Mesothelial cell of epicardium (in vitro differentiated cells): Measurements from ENCODE around the gene CASK. TPM values are rescaled to one million over a fixed set of nuclear protein-coding genes. Genes with fewer than 3 reads are reported as not detected.

Experiments used
- DNase-seq, 2 experiments: peaks; one replicate each; pipeline ENCODE4 v3.0.0; 2021; ENCODE audit warnings: low spot score in 2 of 2; ENCODE audit not compliant: unreplicated experiment in 2 of 2
- H3K27ac Mint-ChIP-seq: 2 replicates; pipeline ENCODE4 v1.8.0; 2021; ENCODE audit warnings: mixed read lengths
- H3K27me3 Mint-ChIP-seq: 2 replicates; pipeline ENCODE4 v1.8.0; 2021; ENCODE audit warnings: low read depth, mixed read lengths
- H3K36me3 Mint-ChIP-seq: 2 replicates; pipeline ENCODE4 v1.8.0; 2021; ENCODE audit warnings: mixed read lengths
- H3K4me1 Mint-ChIP-seq: 2 replicates; pipeline ENCODE4 v1.8.0; 2021; ENCODE audit warnings: mixed read lengths
- H3K4me3 Mint-ChIP-seq: 2 replicates; pipeline ENCODE4 v1.8.0; 2021; ENCODE audit warnings: mild to moderate bottlenecking, moderate library complexity, mixed read lengths
- H3K9me3 Mint-ChIP-seq: 2 replicates; pipeline ENCODE4 v1.8.0; 2021; ENCODE audit warnings: mixed read lengths
- total RNA-seq: library from RNA; stranded (reverse); gene quantifications from 3 replicates; pipeline ENCODE4 v1.2.1, GENCODE V29; 2021
- TF ChIP-seq, protein P1 (sequence below): fragments of 200-600 bp; sonication (generic); IDR thresholded peaks from one replicate; pipeline ENCODE4 v1.5.0; 2021; ENCODE audit warnings: antibody characterized with exemption; ENCODE audit not compliant: unreplicated experiment

CASK gene
- total RNA-seq, 1 donor from 2014 or later: 70.3 TPM

DNA sequence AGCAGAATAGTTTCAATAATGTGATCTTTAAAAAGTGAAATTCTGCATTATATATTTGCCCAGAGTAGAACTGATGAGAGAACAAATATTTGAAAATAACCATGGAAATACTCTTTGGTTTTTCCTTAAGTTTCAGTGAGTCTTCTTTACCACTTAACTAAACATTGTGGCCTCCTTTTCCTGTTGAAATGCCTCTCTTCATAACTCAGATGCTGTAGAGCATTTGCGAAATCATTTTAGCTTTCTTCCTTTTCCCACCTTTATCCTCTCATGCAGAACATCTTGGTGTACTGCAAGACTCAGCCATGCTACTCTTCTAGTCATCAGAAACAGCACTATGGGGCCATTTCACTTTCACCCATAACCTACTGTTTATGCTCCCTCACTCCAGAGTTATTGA, 48.2 kb downstream of the CASK start:
- Mint-ChIP-seq H3K36me3 (peaks cover 1% of the 10 kb centered on the region), H3K27ac (no peak overlapping the region), H3K9me3 (peaks cover 33% of the 10 kb centered on the region), H3K4me3 (no peak overlapping the region), H3K4me1 (no peaks in the 10 kb centered on the region), H3K27me3 (no peaks in the 10 kb centered on the region)
- no peak for DNase-seq
- TF ChIP-seq, protein P1, sequence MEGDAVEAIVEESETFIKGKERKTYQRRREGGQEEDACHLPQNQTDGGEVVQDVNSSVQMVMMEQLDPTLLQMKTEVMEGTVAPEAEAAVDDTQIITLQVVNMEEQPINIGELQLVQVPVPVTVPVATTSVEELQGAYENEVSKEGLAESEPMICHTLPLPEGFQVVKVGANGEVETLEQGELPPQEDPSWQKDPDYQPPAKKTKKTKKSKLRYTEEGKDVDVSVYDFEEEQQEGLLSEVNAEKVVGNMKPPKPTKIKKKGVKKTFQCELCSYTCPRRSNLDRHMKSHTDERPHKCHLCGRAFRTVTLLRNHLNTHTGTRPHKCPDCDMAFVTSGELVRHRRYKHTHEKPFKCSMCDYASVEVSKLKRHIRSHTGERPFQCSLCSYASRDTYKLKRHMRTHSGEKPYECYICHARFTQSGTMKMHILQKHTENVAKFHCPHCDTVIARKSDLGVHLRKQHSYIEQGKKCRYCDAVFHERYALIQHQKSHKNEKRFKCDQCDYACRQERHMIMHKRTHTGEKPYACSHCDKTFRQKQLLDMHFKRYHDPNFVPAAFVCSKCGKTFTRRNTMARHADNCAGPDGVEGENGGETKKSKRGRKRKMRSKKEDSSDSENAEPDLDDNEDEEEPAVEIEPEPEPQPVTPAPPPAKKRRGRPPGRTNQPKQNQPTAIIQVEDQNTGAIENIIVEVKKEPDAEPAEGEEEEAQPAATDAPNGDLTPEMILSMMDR: no peak

DNA sequence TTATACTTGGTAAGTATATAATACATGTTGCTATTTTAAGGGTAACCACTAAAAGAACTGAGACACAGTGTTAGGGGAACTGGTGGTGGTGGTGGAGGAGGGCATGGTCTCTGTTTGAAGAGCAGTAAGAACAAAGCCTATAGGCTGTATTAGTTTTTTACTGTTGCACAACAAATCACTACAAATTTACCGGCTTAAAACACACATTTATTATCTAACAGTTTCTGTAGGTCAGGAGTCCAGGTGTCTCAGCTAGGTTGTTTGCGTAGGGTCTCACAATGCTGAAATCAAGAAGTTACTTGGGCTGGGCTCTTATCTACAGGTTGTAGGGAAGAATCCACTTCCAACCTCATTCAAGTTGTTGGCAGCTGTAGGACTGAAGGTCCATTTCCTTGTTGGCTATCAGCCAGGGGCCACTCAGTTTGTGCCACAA, 52.6 kb downstream of the CASK start:
- Mint-ChIP-seq H3K4me3 (no peak overlapping the region), H3K36me3 (no peaks in the 10 kb centered on the region), H3K27ac (no peak overlapping the region), H3K4me1 (peaks cover 2% of the 10 kb centered on the region), H3K27me3 (no peaks in the 10 kb centered on the region), H3K9me3 (peaks cover 30% of the 10 kb centered on the region)
- DNase-seq: no peak
- TF ChIP-seq, protein P1: no peak

DNA sequence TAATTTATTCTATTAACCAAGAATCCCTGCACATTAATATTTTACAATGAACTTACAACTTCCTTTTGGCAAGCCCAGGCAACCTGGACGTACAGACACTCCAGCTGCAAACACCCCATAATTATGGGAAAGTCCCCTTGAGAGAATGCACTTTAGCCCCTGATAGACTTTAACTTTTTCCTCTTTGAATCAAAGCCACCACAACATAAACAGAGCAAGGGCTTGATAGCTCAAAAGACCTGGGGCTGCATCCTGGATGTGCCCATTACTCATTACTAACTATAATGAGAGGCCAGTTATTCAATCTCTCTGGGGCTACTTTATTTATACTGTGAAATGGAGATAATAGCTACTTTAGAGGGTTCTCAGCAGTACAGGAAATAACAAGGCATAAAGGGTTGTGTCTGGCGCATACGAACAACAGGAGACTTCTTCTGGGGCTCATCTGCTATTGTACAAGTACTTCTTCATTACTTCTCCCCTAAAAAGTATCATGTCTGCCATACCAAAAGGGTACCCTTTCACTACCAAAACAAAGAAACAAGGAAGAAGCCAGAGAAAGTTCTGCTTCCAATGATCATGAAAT, 54.9 kb downstream of the CASK start:
- H3K27ac Mint-ChIP-seq: no peak overlapping the region
- H3K27me3 Mint-ChIP-seq: no peaks in the 10 kb centered on the region
- H3K4me1 Mint-ChIP-seq: peaks cover 2% of the 10 kb centered on the region

DNA sequence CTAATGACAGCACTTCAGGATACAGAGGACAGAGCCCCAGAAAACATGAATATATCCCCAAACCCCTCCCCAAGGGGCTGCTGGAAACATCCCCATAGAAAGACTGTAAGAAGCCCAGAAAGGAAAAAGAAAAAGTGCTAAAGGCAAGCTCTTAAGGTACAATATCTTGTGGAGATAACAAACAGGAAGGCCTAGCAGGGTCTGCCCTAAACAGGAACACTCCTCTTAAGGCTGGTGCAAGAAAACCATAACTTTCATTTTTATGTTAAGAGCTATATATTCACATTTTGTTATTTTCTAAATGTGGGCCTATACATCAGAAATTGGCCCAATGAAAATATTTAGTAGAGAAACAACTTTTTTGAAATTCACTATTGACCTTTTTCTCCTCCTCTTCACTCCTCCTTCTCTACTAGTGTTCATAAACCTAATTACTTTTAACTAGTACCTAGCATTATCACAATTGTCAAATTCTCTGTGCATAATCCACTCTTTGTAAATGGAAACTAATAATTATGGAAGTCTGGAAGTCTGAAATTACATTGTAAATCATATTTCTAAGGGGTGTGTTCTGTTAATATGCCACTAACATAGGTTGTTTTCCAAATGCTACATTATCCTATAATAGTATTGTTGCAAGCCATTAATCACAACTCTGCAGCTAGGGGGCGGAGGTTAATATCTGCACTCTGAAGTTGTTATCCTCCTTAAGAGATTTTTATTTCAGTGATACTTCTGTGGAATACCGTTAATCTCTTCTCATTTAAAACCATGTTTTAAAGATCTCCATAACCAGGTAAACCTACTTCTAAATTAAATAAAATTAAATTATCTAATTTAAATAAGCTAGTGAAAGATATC, 59.8 kb downstream of the CASK start:
- Mint-ChIP-seq H3K36me3 (no peaks in the 10 kb centered on the region), H3K27me3 (no peaks in the 10 kb centered on the region), H3K4me1 (peaks cover 2% of the 10 kb centered on the region), H3K4me3 (no peak overlapping the region), H3K27ac (no peak overlapping the region), H3K9me3 (peaks cover 21% of the 10 kb centered on the region)
- DNase-seq: no peak
- TF ChIP-seq, protein P1: no peak

More for the DNA sequence above, 54.9 kb downstream of the CASK start:
- Mint-ChIP-seq H3K9me3 (peaks cover 26% of the 10 kb centered on the region), H3K36me3 (no peaks in the 10 kb centered on the region), H3K4me3 (no peak overlapping the region)
- TF ChIP-seq, protein P1: no peak
- no peak for DNase-seq

GRCh38 chrX:41862562-41863184, 60.7 kb downstream of the CASK start:
- peaks cover 3% of the 10 kb centered on the region for H3K4me1 Mint-ChIP-seq
- TF ChIP-seq, protein P1: no peak
- H3K27me3 Mint-ChIP-seq: no peaks in the 10 kb centered on the region
- no peaks in the 10 kb centered on the region for H3K36me3 Mint-ChIP-seq
- H3K9me3 Mint-ChIP-seq: peaks cover 24% of the 10 kb centered on the region
- no peak overlapping the region for H3K27ac Mint-ChIP-seq
- no peak overlapping the region for H3K4me3 Mint-ChIP-seq
- no peak for DNase-seq
